A549 treated with Mapracorat at 1 μM for 4 hours (cell line): ENCODE measurements around the gene KRT17. TPM values are rescaled to one million over a fixed set of nuclear protein-coding genes. Genes with fewer than 3 reads are reported as not detected.

Source experiments
- total RNA-seq: library from RNA; stranded (reverse); fragments of 200-300 nt; extraction: Qiagen RNA extraction; gene quantifications from 5 replicates; pipeline ENCODE4 v1.2.3, GENCODE V29; 2022

KRT17 gene
- total RNA-seq, result 0.66 to 1.0 TPM (median 0.83 TPM) in 5 replicates

GRCh38 chr17:41624208-41625101, at the start of gene KRT17:
Gene KRT17 (minus strand): TSS chr17:41624575. CDS start chr17:41624509, 66 bp downstream.

GRCh38 chr17:41612376-41613160, 11.8 kb downstream of the KRT17 start, which contains the start of gene KRT16:
Gene KRT16 (minus strand): TSS chr17:41612767. CDS start chr17:41612688, 79 bp downstream.

GRCh38 chr17:41586863-41587495, 37.4 kb downstream of the KRT17 start, which contains the start of gene KRT14:
Gene KRT14 (minus strand): TSS chr17:41586895. CDS start chr17:41586834, 61 bp downstream.

GRCh38 chr17:41571561-41572434, 52.6 kb downstream of the KRT17 start, which contains the start of gene KRT9:
Gene KRT9 (minus strand): TSS chr17:41572059. CDS start chr17:41571992, 67 bp downstream.

Other genes with a start within 250 kb of the KRT17 start
- 0.14 to 0.41 TPM (median 0.39 TPM) in 5 replicates for gene KRT34, start 242.3 kb downstream of the KRT17 start, total RNA-seq
- not detected in 5 replicates for gene KRT31, start 227.0 kb downstream of the KRT17 start, total RNA-seq
- gene KRT37, start 200.0 kb downstream of the KRT17 start, total RNA-seq, result not detected in 5 replicates
- gene KRT38, start 183.6 kb downstream of the KRT17 start, total RNA-seq, result not detected in 5 replicates
- gene KRT32, start 157.2 kb downstream of the KRT17 start, total RNA-seq, result 0.07 TPM in 2 of 5 replicates, not detected in the others
- not detected in 5 replicates for gene KRT35, start 143.4 kb downstream of the KRT17 start, total RNA-seq
- not detected in 5 replicates for gene KRT36, start 134.7 kb downstream of the KRT17 start, total RNA-seq
- gene KRT13, start 119.0 kb downstream of the KRT17 start, total RNA-seq, result 0.12 to 0.41 TPM (median 0.37 TPM) in 5 replicates
- gene KRT15, start 105.7 kb downstream of the KRT17 start, total RNA-seq, result 2.9 to 4.6 TPM (median 3.5 TPM) in 5 replicates
- 37.8 to 59.9 TPM (median 49.0 TPM) in 5 replicates for gene KRT19, start 96.3 kb downstream of the KRT17 start, total RNA-seq
- gene KRT9, start 52.5 kb downstream of the KRT17 start, total RNA-seq, result not detected in 5 replicates
- 0.18 to 0.34 TPM in 2 of 5 replicates, not detected in the others for gene KRT14, start 37.7 kb downstream of the KRT17 start, total RNA-seq
- gene KRT16, start 11.8 kb downstream of the KRT17 start, total RNA-seq, result 0.62 to 1.2 TPM (median 1.0 TPM) in 5 replicates
- gene EIF1, start 64.3 kb upstream of the KRT17 start, total RNA-seq, result 1,203 to 1,690 TPM (median 1,363 TPM) in 5 replicates
- gene GAST, start 87.8 kb upstream of the KRT17 start, total RNA-seq, result 0.44 to 0.49 TPM in 2 of 5 replicates, not detected in the others
- gene HAP1, start 110.1 kb upstream of the KRT17 start, total RNA-seq, result 1.1 to 1.7 TPM (median 1.4 TPM) in 5 replicates
- gene JUP, start 162.1 kb upstream of the KRT17 start, total RNA-seq, result 85.1 to 127 TPM (median 113 TPM) in 5 replicates
- 25.6 to 36.5 TPM (median 33.6 TPM) in 5 replicates for gene P3H4, start 187.4 kb upstream of the KRT17 start, total RNA-seq
- 84.8 to 112 TPM (median 102 TPM) in 5 replicates for gene FKBP10, start 188.4 kb upstream of the KRT17 start, total RNA-seq
- gene NT5C3B, start 211.7 kb upstream of the KRT17 start, total RNA-seq, result 102 to 111 TPM (median 106 TPM) in 5 replicates
- 0.10 to 0.18 TPM (median 0.12 TPM) in 3 of 5 replicates, not detected in the others for gene KLHL10, start 213.2 kb upstream of the KRT17 start, total RNA-seq
- gene KLHL11, start 240.8 kb upstream of the KRT17 start, total RNA-seq, result 2.0 to 3.0 TPM (median 2.9 TPM) in 5 replicates